GM12892 (cell line): ENCODE measurements around the gene MAGI2.

Experiments
- POLR2A ChIP-seq: IDR thresholded peaks from 2 replicates; pipeline ENCODE4 v1.6.1; 2011; ENCODE audit warnings: low read depth, low read length, control low read depth
- POLR2AphosphoS5 ChIP-seq: IDR thresholded peaks from 2 replicates; pipeline ENCODE4 v1.6.1; 2011; ENCODE audit warnings: low read depth, low read length, control low read depth
- TAF1 ChIP-seq: IDR thresholded peaks from 2 replicates; pipeline ENCODE4 v1.6.1; 2011; ENCODE audit warnings: low read depth, mild to moderate bottlenecking, control low read depth, low read length, borderline replicate concordance

- TF ChIP-seq POLR2A (no peak), TAF1 (no peak), POLR2AphosphoS5 (no peak)
Measured at GRCh38 chr7:79308192-79308591, 145.3 kb downstream of the MAGI2 start.
